HEK293T (cell line): ENCODE measurements around the gene RNF220.

Experiments used
- FOXK2 ChIP-seq: fragments of 450-650 bp; IDR thresholded peaks from 2 replicates; pipeline ENCODE4 v1.6.1; 2016; ENCODE audit warnings: mild to moderate bottlenecking
- HDGF ChIP-seq: fragments of 450-650 bp; IDR thresholded peaks from 2 replicates; pipeline ENCODE4 v1.6.1; 2017; ENCODE audit warnings: antibody characterized with exemption, borderline replicate concordance

- TF ChIP-seq HDGF (no peak), FOXK2 (no peak)
Measured at GRCh38 chr1:44620072-44620471, 215.0 kb downstream of the RNF220 start.
